IMR-90 (cell line): ENCODE measurements around the gene BRI3BP. TPM values are rescaled to one million over a fixed set of nuclear protein-coding genes. Genes with fewer than 3 reads are reported as not detected.

Experiments used
- ATAC-seq: fragments of 200-7000 bp; cut with Tn5 transposase; 2 replicates; pipeline ENCODE4 v1.9.1; 2020; ENCODE audit warnings: low read depth, mild to moderate bottlenecking, moderate library complexity
- BruUV-seq: library from RNA; stranded (reverse); fragments of 400-500 nt; replicated peaks from 2 replicates; lab custom pipeline; 2021; lab: Mats Ljungman, UMichigan
- CTCF ChIA-PET: fragments of 300-600 bp; formaldehyde crosslinking; extraction: SDS; loops from one replicate; lab custom pipeline; 2021; ENCODE audit warnings: antibody characterized with exemption; lab: Yijun Ruan, JAX
- POLR2A ChIA-PET: fragments of 300-600 bp; sonication (Branson Sonifier 250); formaldehyde crosslinking; loops from one replicate; lab custom pipeline; 2022; ENCODE audit warnings: antibody characterized with exemption; ENCODE audit not compliant: unreplicated experiment; lab: Charles Lee
- DNase-seq: peaks from one replicate; pipeline ENCODE4 v3.0.0; 2013
- H2AFZ ChIP-seq: replicated peaks from 2 replicates; pipeline ENCODE3; 2013; ENCODE audit warnings: low read length, mild to moderate bottlenecking; ENCODE audit not compliant: poor library complexity
- H2AK5ac ChIP-seq: 2 replicates; pipeline ENCODE4 v1.6.1; 2013; ENCODE audit warnings: low read depth, low read length, inconsistent platforms
- H2AK9ac ChIP-seq: replicated peaks from 2 replicates; pipeline ENCODE3; 2013; ENCODE audit warnings: mild to moderate bottlenecking, low read depth, low read length, moderate library complexity; ENCODE audit not compliant: poor library complexity
- H2BK120ac ChIP-seq: 2 replicates; pipeline ENCODE4 v1.6.1; 2013; ENCODE audit warnings: low read depth, low read length, inconsistent platforms
- H2BK15ac ChIP-seq: 3 replicates; pipeline ENCODE4 v1.6.1; 2013; ENCODE audit warnings: low read depth, low read length, inconsistent platforms
- H2BK20ac ChIP-seq: 2 replicates; pipeline ENCODE4 v1.6.1; 2013; ENCODE audit warnings: low read depth, mild to moderate bottlenecking, inconsistent platforms, low read length, moderate library complexity
- H2BK5ac ChIP-seq: 2 replicates; pipeline ENCODE4 v1.6.1; 2013; ENCODE audit warnings: mild to moderate bottlenecking, low read depth, low read length, inconsistent platforms; ENCODE audit not compliant: poor library complexity, severe bottlenecking
- H3K14ac ChIP-seq: replicated peaks from 2 replicates; pipeline ENCODE4 v1.6.1; 2013; ENCODE audit warnings: low read depth, low read length, inconsistent platforms
- H3K18ac ChIP-seq: 2 replicates; pipeline ENCODE4 v1.6.1; 2013; ENCODE audit warnings: low read depth, low read length, control low read depth
- H3K23ac ChIP-seq: 2 replicates; pipeline ENCODE4 v1.6.1; 2013; ENCODE audit warnings: low read depth, low read length, inconsistent platforms
- H3K27ac ChIP-seq: 2 replicates; pipeline ENCODE4 v1.5.1; 2013; ENCODE audit warnings: mild to moderate bottlenecking, control low read depth, low read length; ENCODE audit not compliant: insufficient read depth
- H3K27me3 ChIP-seq: 2 replicates; pipeline ENCODE4 v1.6.1; 2013; ENCODE audit warnings: low read length; ENCODE audit not compliant: control insufficient read depth, insufficient read depth
- H3K36me3 ChIP-seq: 2 replicates; pipeline ENCODE4 v1.6.1; 2013; ENCODE audit warnings: low read length, mixed read lengths; ENCODE audit not compliant: control insufficient read depth, insufficient read depth
- H3K4ac ChIP-seq: 2 replicates; pipeline ENCODE4 v1.6.1; 2013; ENCODE audit warnings: low read depth, low read length, inconsistent platforms
- H3K4me1 ChIP-seq: 2 replicates; pipeline ENCODE4 v1.6.1; 2013; ENCODE audit warnings: low read length, mixed read lengths; ENCODE audit not compliant: control insufficient read depth, insufficient read depth
- H3K4me2 ChIP-seq: 2 replicates; pipeline ENCODE4 v1.6.1; 2013; ENCODE audit warnings: low read depth, mild to moderate bottlenecking, control low read depth, low read length, moderate library complexity
- H3K4me3 ChIP-seq: 2 replicates; pipeline ENCODE4 v1.5.1; 2013; ENCODE audit warnings: low read depth, mild to moderate bottlenecking, control low read depth, low read length, moderate library complexity; ENCODE audit not compliant: insufficient read depth
- H3K56ac ChIP-seq: 2 replicates; pipeline ENCODE4 v1.6.1; 2013; ENCODE audit warnings: low read length, inconsistent platforms; ENCODE audit not compliant: insufficient read depth; ENCODE audit errors: extremely low read depth
- H3K79me1 ChIP-seq, 2 experiments: 2 replicates each; pipeline ENCODE4 v1.6.1; 2013; ENCODE audit warnings: low read length in 2 of 2, inconsistent platforms in 1 of 2, low read depth in 1 of 2
- H3K9ac ChIP-seq: 2 replicates; pipeline ENCODE4 v1.6.1; 2013; ENCODE audit warnings: low read depth, low read length, control low read depth
- H3K9me1 ChIP-seq: 2 replicates; pipeline ENCODE4 v1.6.1; 2013; ENCODE audit warnings: low read length, inconsistent platforms; ENCODE audit not compliant: insufficient read depth
- H3K9me3 ChIP-seq: 2 replicates; pipeline ENCODE4 v1.6.1; 2013; ENCODE audit warnings: low read length; ENCODE audit not compliant: control insufficient read depth, insufficient read depth
- H4K20me1 ChIP-seq: 2 replicates; pipeline ENCODE4 v1.6.1; 2013; ENCODE audit warnings: low read length, inconsistent platforms; ENCODE audit not compliant: insufficient read depth
- H4K5ac ChIP-seq: 2 replicates; pipeline ENCODE4 v1.6.1; 2013; ENCODE audit warnings: mild to moderate bottlenecking, low read depth, low read length, control low read depth
- H4K8ac ChIP-seq, 2 experiments: 2 replicates each; pipeline ENCODE4 v1.6.1; 2013; ENCODE audit warnings: low read depth in 2 of 2, low read length in 2 of 2, control low read depth in 1 of 2, inconsistent platforms in 1 of 2
- H4K91ac ChIP-seq: 2 replicates; pipeline ENCODE4 v1.6.1; 2013; ENCODE audit warnings: low read depth, low read length, inconsistent platforms; ENCODE audit not compliant: insufficient read depth
- ELK1 ChIP-seq: fragments of 150-350 bp; IDR thresholded peaks from 2 replicates; pipeline ENCODE4 v1.6.1; 2016; ENCODE audit warnings: low read depth, mild to moderate bottlenecking, low read length, moderate library complexity, borderline replicate concordance
- WGBS, 2 experiments: methylation state at CpG; one replicate each; pipeline versions ENCODE4 v1.1.5 to v1.1.7; 2013; ENCODE audit warnings: missing lambda C conversion rate in 2 of 2; ENCODE audit not compliant: insufficient read length in 1 of 2; ENCODE audit errors: extremely low coverage in 2 of 2; 5-methylcytosine and 5-hydroxymethylcytosine counted together
- dilution Hi-C: fragments of 300-500 bp; cut with HindIII; formaldehyde crosslinking; loops from one replicate; pipeline ENCODE4 v1.14.3; 2018; ENCODE audit warnings: low sequenced_read_pairs; ENCODE audit not compliant: unreplicated experiment
- in situ Hi-C: fragments of 300-500 bp; cut with MboI; formaldehyde crosslinking; loops from 3 replicates; pipeline ENCODE4 v1.14.3; 2019; ENCODE audit warnings: low sequenced_read_pairs, inconsistent platforms, mixed read lengths
- intact Hi-C: fragments of 100-400 bp; cut with micrococcal nuclease; formaldehyde crosslinking; loops from 2 replicates; pipeline ENCODE4 v1.10.0; 2022
- polyA plus RNA-seq, 3 experiments: library from polyadenylated mRNA; depleted of rRNA; stranded (reverse); fragments of >200 nt; gene quantifications; 2 replicates each; pipeline ENCODE4 v1.2.3, GENCODE V29; 2012; ENCODE audit warnings: low replicate concordance in 1 of 3
- total RNA-seq: library from RNA; depleted of rRNA; stranded (reverse); fragments of >200 nt; gene quantifications from 2 replicates; pipeline ENCODE4 v1.2.3, GENCODE V29; 2012

BRI3BP gene
- total and polyA plus RNA-seq, 2 of the 4 experiments (the other 2 are of a cell fraction) = 2.5 to 2.8 TPM

- Histone ChIP-seq H3K36me3 (peaks cover 62% of the 10 kb centered on the region), H3K4me1 (0 out of 2 replicates have a peak, but pooled peaks cover 2% of the 10 kb centered on the region), H2AFZ (no peak overlapping the region), H2AK5ac (no peak overlapping the region), H3K56ac (no peak overlapping the region), H3K23ac (no peak overlapping the region), H2BK5ac (no peak overlapping the region), H4K8ac (no peak overlapping the region), H3K4me2 (no peak overlapping the region), H3K9me3 (no peaks in the 10 kb centered on the region), H4K91ac (no peak overlapping the region), H4K5ac (no peak overlapping the region), H3K27ac (no peak overlapping the region), H3K4ac (no peak overlapping the region), H3K9me1 (peaks cover 4% of the 10 kb centered on the region; the same call in 1 of the 2 replicates), H3K79me1 (peaks cover 3 to 11% of the 10 kb centered on the region in 2 experiments; a peak in 3 of 4 replicates), H2BK120ac (no peak overlapping the region), H2BK15ac (no peak overlapping the region), H2AK9ac (no peak overlapping the region), H2BK20ac (no peak overlapping the region), H3K9ac (no peak overlapping the region), H3K4me3 (no peak overlapping the region), H3K27me3 (no peaks in the 10 kb centered on the region), H4K20me1 (peaks cover 8% of the 10 kb centered on the region; the same call in 1 of the 2 replicates), H3K18ac (no peak overlapping the region), H3K14ac (no peak overlapping the region)
- TF ChIP-seq ELK1 = no peak
- ChIA-PET POLR2A (no interaction called here), CTCF (no interaction called here)
- intact Hi-C loops (no loop called here), dilution Hi-C loops (no loop called here), in situ Hi-C loops (no loop called here)
- 91% methylated on average over 13 of the region's 15 CpGs; no CpG with 5 or more reads in 1 of the 2 experiments for WGBS, 2 experiments
- DNase-seq (no peak), ATAC-seq (no peak)
- no TSS peak for BruUV-seq
These were observed 18.2 kb upstream of the BRI3BP start for GRCh38 chr12:124975276-124975675.
